Fibroblast of pulmonary artery (primary cell): ENCODE data around the gene EYS.

Source experiments
- DNase-seq: peaks from one replicate; pipeline ENCODE4 v3.0.0-alpha.2; 2010; ENCODE audit warnings: low read depth
- H3K4me3 ChIP-seq: replicated peaks from 2 replicates; pipeline ENCODE4 v1.5.1; 2011; ENCODE audit warnings: low read depth, mild to moderate bottlenecking, control low read depth, low read length, moderate library complexity
- TF ChIP-seq, protein P1 (sequence below): IDR thresholded peaks from 2 replicates; pipeline ENCODE4 v1.5.1; 2011; ENCODE audit warnings: mild to moderate bottlenecking, control low read depth, low read length, inconsistent platforms; ENCODE audit errors: missing control alignments

Gene EYS

DNA sequence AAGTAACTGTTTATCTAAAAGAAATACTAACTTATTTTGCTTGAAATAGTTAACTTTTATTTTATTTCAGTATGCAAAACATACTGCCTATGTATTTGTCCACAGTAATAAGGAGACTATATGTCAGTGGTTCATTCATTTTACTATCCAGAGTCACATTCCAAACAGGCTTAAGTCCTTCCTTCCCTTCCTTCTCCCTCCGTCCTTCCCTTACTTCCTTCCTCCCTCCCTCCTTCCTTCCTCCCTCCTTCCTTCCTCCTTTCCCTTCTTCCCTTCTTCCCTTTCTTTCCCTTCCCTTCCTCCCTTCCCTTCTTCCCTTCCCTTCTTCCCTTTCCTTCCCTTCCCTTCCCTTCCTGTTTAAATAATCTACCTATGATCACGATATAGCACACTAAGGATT, 899.2 kb downstream of the EYS start:
- H3K4me3 ChIP-seq, result no peak overlapping the region
- DNase-seq, result no peak
- TF ChIP-seq, protein P1, sequence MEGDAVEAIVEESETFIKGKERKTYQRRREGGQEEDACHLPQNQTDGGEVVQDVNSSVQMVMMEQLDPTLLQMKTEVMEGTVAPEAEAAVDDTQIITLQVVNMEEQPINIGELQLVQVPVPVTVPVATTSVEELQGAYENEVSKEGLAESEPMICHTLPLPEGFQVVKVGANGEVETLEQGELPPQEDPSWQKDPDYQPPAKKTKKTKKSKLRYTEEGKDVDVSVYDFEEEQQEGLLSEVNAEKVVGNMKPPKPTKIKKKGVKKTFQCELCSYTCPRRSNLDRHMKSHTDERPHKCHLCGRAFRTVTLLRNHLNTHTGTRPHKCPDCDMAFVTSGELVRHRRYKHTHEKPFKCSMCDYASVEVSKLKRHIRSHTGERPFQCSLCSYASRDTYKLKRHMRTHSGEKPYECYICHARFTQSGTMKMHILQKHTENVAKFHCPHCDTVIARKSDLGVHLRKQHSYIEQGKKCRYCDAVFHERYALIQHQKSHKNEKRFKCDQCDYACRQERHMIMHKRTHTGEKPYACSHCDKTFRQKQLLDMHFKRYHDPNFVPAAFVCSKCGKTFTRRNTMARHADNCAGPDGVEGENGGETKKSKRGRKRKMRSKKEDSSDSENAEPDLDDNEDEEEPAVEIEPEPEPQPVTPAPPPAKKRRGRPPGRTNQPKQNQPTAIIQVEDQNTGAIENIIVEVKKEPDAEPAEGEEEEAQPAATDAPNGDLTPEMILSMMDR, result no peak

DNA sequence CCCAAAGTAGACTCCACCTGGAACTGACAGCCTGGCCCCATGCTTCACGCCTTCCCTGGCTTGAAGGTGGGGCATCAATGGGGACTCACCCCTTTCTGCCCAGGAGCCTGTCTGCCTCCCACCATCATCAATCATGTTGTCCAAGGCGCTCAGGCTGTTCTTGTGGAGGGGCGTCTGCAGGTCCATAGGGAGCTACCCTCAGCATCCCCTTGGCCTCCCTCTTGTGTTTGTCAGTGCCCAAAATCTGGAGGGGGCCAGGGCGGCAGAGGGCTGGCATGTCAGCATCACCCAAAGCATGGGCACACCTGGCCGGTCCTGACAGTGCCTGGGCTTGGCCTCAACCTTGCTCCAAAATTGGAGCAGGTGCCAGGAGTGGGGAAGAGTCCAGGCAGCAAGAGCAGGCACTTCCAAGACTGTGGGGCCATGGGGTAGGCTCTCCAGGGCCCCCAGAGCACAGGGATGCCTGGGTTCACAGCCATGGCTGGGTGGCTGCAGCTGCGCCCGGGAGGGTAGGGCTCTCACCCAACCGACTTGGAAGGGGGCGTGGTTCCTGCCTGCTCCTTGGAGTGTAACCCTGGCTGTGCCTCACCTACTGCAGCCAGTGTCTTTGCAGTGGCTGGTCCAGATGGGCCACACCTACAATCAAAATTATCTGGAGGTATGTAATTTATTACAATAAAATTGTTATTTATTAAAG, 903.4 kb downstream of the EYS start:
- TF ChIP-seq, protein P1, result no peak
- DNase-seq, result no peak
- no peak overlapping the region for H3K4me3 ChIP-seq

DNA sequence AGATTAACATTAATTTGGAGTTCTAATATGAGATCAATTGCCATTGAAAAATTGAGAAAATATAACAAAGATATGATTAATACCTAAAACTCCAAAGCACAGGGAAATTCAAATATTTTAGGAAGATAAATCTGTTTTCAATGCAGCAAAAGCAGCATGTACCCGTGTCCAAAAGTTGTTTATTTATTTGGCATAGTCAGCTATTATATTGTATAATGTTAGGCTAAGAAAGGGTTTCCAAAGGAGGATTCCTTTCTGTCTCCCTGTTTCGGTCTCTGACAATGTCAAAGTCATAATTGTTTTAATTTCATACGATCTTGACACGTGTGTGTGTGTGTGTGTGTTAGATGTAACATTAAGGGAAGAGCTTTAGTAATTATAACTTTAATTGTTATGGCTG, 914.5 kb downstream of the EYS start:
- DNase-seq, result no peak
- TF ChIP-seq, protein P1, result no peak
- H3K4me3 ChIP-seq, result no peak overlapping the region

DNA sequence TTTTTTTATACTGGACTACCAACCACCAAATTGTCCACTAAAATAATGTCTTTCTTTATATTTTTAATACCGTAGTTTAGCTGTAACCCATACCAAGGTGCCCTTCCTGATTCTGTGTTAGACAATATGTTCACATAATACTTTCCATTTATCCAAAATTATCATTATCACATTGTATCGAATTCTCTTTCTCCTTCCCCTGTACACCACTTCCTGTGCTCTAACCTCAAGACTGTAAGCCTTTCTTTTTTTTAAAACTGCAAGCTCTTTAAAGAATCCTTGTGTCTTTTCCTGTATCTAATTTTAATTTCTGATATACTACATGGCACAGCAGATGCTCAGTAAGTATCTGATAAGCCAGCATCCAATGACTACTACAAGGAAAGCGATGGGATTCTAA, 917.5 kb downstream of the EYS start:
- DNase-seq, result no peak
- no peak overlapping the region for H3K4me3 ChIP-seq
- TF ChIP-seq, protein P1, result no peak

DNA sequence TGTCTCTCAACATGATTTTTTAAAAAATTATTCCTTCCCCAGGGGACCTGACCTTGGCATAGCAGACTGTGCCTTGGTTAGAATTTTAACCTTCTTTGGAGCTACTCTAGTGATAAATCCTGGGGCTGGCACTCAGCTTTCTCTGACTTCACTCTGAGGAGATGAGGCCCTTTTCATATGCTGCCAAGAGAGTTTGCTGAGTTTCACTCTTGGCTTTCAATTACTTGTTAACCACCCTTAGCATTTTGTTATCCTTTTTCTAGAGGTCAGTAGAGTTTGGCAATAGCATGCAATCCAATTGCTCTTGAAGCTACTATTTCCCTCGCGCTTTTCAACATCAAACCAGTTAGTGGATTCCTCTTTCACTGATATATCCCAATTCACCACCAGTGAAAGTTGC, 920.3 kb downstream of the EYS start:
- TF ChIP-seq, protein P1, result no peak
- H3K4me3 ChIP-seq, result no peak overlapping the region

DNA sequence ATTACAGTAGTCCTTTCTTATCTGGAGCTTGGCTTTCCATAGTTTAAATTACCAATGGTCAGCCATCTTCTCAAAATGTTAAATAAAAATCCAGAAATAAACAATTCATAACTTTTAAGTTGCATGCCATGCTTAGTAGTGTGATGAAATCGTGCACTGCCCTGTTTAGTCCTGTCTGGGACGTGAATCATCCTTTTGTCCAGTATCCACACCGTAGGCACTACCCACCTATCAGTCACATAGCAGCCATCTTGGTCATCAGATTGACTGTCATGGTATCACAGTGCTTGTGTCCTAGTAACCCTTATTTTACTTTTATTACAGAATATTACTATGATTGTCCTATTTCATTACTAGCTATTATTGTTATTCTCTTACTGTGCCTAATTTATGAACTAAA, 924.1 kb downstream of the EYS start:
- H3K4me3 ChIP-seq, result no peak overlapping the region
- TF ChIP-seq, protein P1, result no peak
- DNase-seq, result no peak

More for the DNA sequence above, 920.3 kb downstream of the EYS start:
- DNase-seq, result no peak

DNA sequence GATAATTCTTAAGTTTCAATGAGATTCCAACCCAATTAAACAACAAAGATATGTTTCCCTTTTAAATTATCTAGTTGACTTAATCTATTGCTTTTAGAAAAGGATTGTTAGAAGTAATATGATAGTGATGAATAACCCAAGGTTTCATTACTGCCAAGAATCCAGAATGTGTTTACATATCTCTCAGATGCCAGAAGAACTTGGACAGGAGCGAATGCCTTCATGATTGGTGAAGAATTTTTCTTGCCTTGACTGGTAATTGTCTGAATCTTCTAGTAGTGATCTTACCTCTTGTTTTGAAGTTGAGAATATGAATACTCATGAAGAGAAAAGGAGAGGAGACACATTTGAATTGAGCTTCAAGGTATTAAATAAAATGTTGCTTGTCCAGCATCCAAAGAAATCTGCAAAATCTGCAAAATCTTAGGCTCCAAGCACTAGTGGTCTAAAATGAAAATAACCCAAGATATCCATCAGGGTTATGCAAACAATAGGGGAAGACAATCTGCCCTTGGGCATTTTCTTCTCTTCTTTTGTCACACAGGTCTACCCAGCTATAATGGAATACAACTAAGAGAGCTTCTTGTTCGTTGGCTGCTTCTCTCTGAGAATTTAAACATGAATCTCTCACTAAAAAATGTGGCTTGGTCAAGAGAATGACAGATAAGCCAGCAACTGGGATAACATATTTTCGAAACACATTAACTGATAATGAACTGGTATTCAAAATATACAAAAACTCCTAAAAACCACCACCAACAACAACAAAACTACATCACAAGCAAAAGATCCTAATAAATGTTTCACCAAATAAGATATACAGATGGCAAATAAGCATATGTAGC, 928.9 kb downstream of the EYS start:
- TF ChIP-seq, protein P1, result no peak
- DNase-seq, result peak; percentile 32
- H3K4me3 ChIP-seq, result no peak overlapping the region
